Effector CD8-positive, alpha-beta T cell (primary cell): ENCODE data around the gene PRKD3.

ENCODE experiments used
- DNase-seq: peaks from one replicate; lab custom pipeline; 2025; lab: John Stamatoyannopoulos, UW

Gene PRKD3

GRCh38 chr2:37343537-37344434, 19.2 kb upstream of the PRKD3 start:
- no peak for DNase-seq

- no peak for DNase-seq
Measured at GRCh38 chr2:37342591-37343220, 18.1 kb upstream of the PRKD3 start.

GRCh38 chr2:37340637-37341036, 16.0 kb upstream of the PRKD3 start:
- DNase-seq = no peak

- no peak for DNase-seq
Measured at GRCh38 chr2:37338933-37339332, 14.3 kb upstream of the PRKD3 start.

GRCh38 chr2:37337620-37338280, 13.1 kb upstream of the PRKD3 start:
- no peak for DNase-seq

GRCh38 chr2:37335604-37336003, 11.0 kb upstream of the PRKD3 start:
- DNase-seq = no peak

GRCh38 chr2:37333256-37333655, 8.6 kb upstream of the PRKD3 start:
- DNase-seq = no peak

GRCh38 chr2:37332560-37332959, 7.9 kb upstream of the PRKD3 start:
- no peak for DNase-seq

GRCh38 chr2:37330681-37331080, 6.0 kb upstream of the PRKD3 start:
- DNase-seq = no peak

- DNase-seq = no peak
Measured at GRCh38 chr2:37326866-37327634, 2.4 kb upstream of the PRKD3 start.

- DNase-seq = no peak
Measured at GRCh38 chr2:37326285-37326684, 1.7 kb upstream of the PRKD3 start.

- no peak for DNase-seq
Measured at GRCh38 chr2:37325625-37326071, 1.0 kb upstream of the PRKD3 start.

- DNase-seq = no peak
Measured at GRCh38 chr2:37324536-37324785, 172 bp downstream of the PRKD3 start.

GRCh38 chr2:37323781-37324535, 675 bp downstream of the PRKD3 start:
- peak; percentile 13 for DNase-seq

GRCh38 chr2:37323176-37323780, 1.4 kb downstream of the PRKD3 start:
- DNase-seq = no peak

- no peak for DNase-seq
Measured at GRCh38 chr2:37322368-37322767, 2.3 kb downstream of the PRKD3 start.

- DNase-seq = no peak
Measured at GRCh38 chr2:37321029-37321682, 3.5 kb downstream of the PRKD3 start.

GRCh38 chr2:37319754-37320609, 4.7 kb downstream of the PRKD3 start:
- no peak for DNase-seq

GRCh38 chr2:37318401-37318800, 6.2 kb downstream of the PRKD3 start:
- DNase-seq = no peak

GRCh38 chr2:37317746-37318145, 6.9 kb downstream of the PRKD3 start:
- no peak for DNase-seq
